ENCODE measurements around the gene TLR7. TPM values are rescaled to one million over a fixed set of nuclear protein-coding genes. Genes with fewer than 3 reads are reported as not detected.

TLR7 gene
- total RNA-seq, 1 donor = under 0.01 TPM

- Histone ChIP-seq H3K4me3 (ENCODE audit: insufficient read depth, low read length) (no peak overlapping the region), H3K27me3 (ENCODE audit: insufficient read depth, low read length) (no peaks in the 10 kb centered on the region), H3K4me1 (ENCODE audit: insufficient read depth, low read length) (no peaks in the 10 kb centered on the region), H2AFZ (ENCODE audit: low read length) (no peak overlapping the region), H3K9me3 (ENCODE audit: low read depth, low read length) (no peaks in the 10 kb centered on the region), H3K36me3 (ENCODE audit: insufficient read depth, low read length) (no peaks in the 10 kb centered on the region), H4K20me1 (ENCODE audit: insufficient read depth, low read length) (no peaks in the 10 kb centered on the region), H3K79me2 (ENCODE audit: insufficient read depth, low read length) (no peaks in the 10 kb centered on the region), H3K27ac (ENCODE audit: low read depth, low read length) (no peak overlapping the region), H3K4me2 (ENCODE audit: insufficient read depth, low read length) (no peak overlapping the region)
- no peak for DNase-seq (ENCODE audit: insufficient read length, low spot score, missing footprints)
- TF ChIP-seq CTCF (IDR thresholded peaks at IDR 0.05; ENCODE audit: extremely low read depth, low read depth, low read length) = no peak
Observed at GRCh38 chrX:12903646-12904045, 36.8 kb downstream of the TLR7 start.

GRCh38 chrX:12906046-12906761, 39.3 kb downstream of the TLR7 start, which contains the start of gene TLR8:
Gene TLR8 (plus strand): TSS chrX:12906620. CDS start chrX:12906707, 87 bp downstream.
- Histone ChIP-seq H3K4me2 (ENCODE audit: insufficient read depth, low read length) (no peak within 1 kb of the TSS), H2AFZ (ENCODE audit: low read length) (no peak within 1 kb of the TSS), H3K27ac (ENCODE audit: low read depth, low read length) (no peak within 1 kb of the TSS), H3K36me3 (ENCODE audit: insufficient read depth, low read length) (no peaks in the 10 kb centered on the region), H3K4me1 (ENCODE audit: insufficient read depth, low read length) (no peaks in the 10 kb centered on the region), H3K4me3 (ENCODE audit: insufficient read depth, low read length) (no peak within 1 kb of the TSS), H3K9me3 (ENCODE audit: low read depth, low read length) (no peaks in the 10 kb centered on the region), H3K27me3 (ENCODE audit: insufficient read depth, low read length) (no peaks in the 10 kb centered on the region), H4K20me1 (ENCODE audit: insufficient read depth, low read length) (no peaks in the 10 kb centered on the region), H3K79me2 (ENCODE audit: insufficient read depth, low read length) (no peaks in the 10 kb centered on the region)
- no peak for TF ChIP-seq CTCF (IDR thresholded peaks at IDR 0.05; ENCODE audit: extremely low read depth, low read depth, low read length)
- DNase-seq (ENCODE audit: insufficient read length, low spot score, missing footprints) = no peak

GRCh38 chrX:12910423-12911121, 43.7 kb downstream of the TLR7 start:
- Histone ChIP-seq H3K4me3 (ENCODE audit: insufficient read depth, low read length) (no peak overlapping the region), H3K36me3 (ENCODE audit: insufficient read depth, low read length) (no peaks in the 10 kb centered on the region), H3K4me1 (ENCODE audit: insufficient read depth, low read length) (no peaks in the 10 kb centered on the region), H3K9me3 (ENCODE audit: low read depth, low read length) (no peaks in the 10 kb centered on the region), H3K4me2 (ENCODE audit: insufficient read depth, low read length) (no peak overlapping the region), H2AFZ (ENCODE audit: low read length) (no peak overlapping the region), H3K79me2 (ENCODE audit: insufficient read depth, low read length) (no peaks in the 10 kb centered on the region), H3K27ac (ENCODE audit: low read depth, low read length) (no peak overlapping the region), H4K20me1 (ENCODE audit: insufficient read depth, low read length) (no peaks in the 10 kb centered on the region), H3K27me3 (ENCODE audit: insufficient read depth, low read length) (no peaks in the 10 kb centered on the region)
- no peak for DNase-seq (ENCODE audit: insufficient read length, low spot score, missing footprints)
- TF ChIP-seq CTCF (IDR thresholded peaks at IDR 0.05; ENCODE audit: extremely low read depth, low read depth, low read length) = no peak

- Histone ChIP-seq H3K27me3 (ENCODE audit: insufficient read depth, low read length) (no peaks in the 10 kb centered on the region), H3K36me3 (ENCODE audit: insufficient read depth, low read length) (no peaks in the 10 kb centered on the region), H3K9me3 (ENCODE audit: low read depth, low read length) (no peaks in the 10 kb centered on the region), H4K20me1 (ENCODE audit: insufficient read depth, low read length) (no peaks in the 10 kb centered on the region), H3K79me2 (ENCODE audit: insufficient read depth, low read length) (no peaks in the 10 kb centered on the region), H3K27ac (ENCODE audit: low read depth, low read length) (no peak overlapping the region), H3K4me2 (ENCODE audit: insufficient read depth, low read length) (no peak overlapping the region), H3K4me1 (ENCODE audit: insufficient read depth, low read length) (no peaks in the 10 kb centered on the region), H3K4me3 (ENCODE audit: insufficient read depth, low read length) (no peak overlapping the region), H2AFZ (ENCODE audit: low read length) (no peak overlapping the region)
- no peak for TF ChIP-seq CTCF (IDR thresholded peaks at IDR 0.05; ENCODE audit: extremely low read depth, low read depth, low read length)
- DNase-seq (ENCODE audit: insufficient read length, low spot score, missing footprints) = no peak
Observed at GRCh38 chrX:12911122-12911470, 44.2 kb downstream of the TLR7 start.
